Body of pancreas (tissue), 4 donors: ENCODE measurements around the gene AKAP13.

Experiments used
- POLR2A ChIP-seq, 3 donors: fragments of 450-650 bp; IDR thresholded peaks; one replicate each; pipeline ENCODE4 v1.6.1; 2016; ENCODE audit warnings: antibody characterized with exemption in 3 of 3, mild to moderate bottlenecking in 2 of 3
- TF ChIP-seq, protein P1 (sequence below), 7 experiments: fragments of 450-650 bp in 4 of 7; fragments of 200-600 bp in 3 of 7; sonication (generic) in 3 of 7; IDR thresholded peaks; one replicate each; pipeline ENCODE4 v1.5.1; 2016 to 2019; ENCODE audit warnings: antibody characterized with exemption in 7 of 7

DNA sequence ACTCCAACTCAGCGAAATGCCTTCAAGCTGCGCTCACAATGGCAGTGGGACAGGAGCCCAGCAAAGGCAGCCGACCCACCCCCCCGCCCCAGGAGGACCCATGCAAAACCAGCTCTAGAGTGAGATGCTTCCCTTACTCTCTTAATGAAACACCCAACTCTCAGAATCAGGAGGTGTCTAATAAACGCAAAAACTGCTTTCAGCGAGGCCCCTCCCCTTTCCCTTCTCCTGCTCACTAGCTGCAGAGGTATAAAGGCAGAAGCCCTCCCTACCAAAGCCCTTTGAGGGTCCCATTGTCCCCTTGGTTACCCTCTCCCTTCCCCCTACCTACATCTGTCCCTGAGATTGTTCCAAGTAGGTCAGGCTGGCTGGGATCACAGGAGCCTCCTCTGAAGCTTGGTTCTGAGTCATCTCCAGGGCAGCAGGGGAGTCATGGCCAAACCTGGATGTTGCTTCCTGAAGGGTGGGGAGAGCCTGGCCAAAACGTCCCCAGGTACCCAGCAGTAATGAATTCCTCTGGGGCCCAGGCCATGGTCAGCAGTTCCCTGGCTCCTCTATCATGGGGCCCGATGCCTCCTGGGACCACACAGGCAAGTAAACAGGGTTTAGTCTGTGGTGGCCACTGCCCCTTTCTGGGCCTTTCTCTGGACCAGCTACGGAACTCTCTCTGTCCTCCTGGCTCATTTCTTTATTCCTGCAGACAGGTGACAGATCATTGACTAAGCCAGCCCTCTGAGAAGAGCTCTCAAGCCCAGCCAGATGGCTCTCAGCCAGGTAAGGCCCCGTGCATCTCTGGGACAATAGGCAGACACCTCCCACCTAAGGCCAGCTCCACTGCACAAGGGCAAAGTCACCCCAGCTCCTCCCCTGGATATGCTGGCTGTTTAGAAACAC, 405.7 kb downstream of the AKAP13 start:
- TF ChIP-seq, protein P1, sequence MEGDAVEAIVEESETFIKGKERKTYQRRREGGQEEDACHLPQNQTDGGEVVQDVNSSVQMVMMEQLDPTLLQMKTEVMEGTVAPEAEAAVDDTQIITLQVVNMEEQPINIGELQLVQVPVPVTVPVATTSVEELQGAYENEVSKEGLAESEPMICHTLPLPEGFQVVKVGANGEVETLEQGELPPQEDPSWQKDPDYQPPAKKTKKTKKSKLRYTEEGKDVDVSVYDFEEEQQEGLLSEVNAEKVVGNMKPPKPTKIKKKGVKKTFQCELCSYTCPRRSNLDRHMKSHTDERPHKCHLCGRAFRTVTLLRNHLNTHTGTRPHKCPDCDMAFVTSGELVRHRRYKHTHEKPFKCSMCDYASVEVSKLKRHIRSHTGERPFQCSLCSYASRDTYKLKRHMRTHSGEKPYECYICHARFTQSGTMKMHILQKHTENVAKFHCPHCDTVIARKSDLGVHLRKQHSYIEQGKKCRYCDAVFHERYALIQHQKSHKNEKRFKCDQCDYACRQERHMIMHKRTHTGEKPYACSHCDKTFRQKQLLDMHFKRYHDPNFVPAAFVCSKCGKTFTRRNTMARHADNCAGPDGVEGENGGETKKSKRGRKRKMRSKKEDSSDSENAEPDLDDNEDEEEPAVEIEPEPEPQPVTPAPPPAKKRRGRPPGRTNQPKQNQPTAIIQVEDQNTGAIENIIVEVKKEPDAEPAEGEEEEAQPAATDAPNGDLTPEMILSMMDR (IDR thresholded peaks at IDR 0.05): no peak
- no peak for TF ChIP-seq POLR2A (IDR thresholded peaks at IDR 0.05)
